Measurements from ENCODE around the gene DDX3X. TPM values are rescaled to one million over a fixed set of nuclear protein-coding genes. Genes with fewer than 3 reads are reported as not detected.

DDX3X gene
- polyA plus RNA-seq, 1 donor: 256 TPM

DNA sequence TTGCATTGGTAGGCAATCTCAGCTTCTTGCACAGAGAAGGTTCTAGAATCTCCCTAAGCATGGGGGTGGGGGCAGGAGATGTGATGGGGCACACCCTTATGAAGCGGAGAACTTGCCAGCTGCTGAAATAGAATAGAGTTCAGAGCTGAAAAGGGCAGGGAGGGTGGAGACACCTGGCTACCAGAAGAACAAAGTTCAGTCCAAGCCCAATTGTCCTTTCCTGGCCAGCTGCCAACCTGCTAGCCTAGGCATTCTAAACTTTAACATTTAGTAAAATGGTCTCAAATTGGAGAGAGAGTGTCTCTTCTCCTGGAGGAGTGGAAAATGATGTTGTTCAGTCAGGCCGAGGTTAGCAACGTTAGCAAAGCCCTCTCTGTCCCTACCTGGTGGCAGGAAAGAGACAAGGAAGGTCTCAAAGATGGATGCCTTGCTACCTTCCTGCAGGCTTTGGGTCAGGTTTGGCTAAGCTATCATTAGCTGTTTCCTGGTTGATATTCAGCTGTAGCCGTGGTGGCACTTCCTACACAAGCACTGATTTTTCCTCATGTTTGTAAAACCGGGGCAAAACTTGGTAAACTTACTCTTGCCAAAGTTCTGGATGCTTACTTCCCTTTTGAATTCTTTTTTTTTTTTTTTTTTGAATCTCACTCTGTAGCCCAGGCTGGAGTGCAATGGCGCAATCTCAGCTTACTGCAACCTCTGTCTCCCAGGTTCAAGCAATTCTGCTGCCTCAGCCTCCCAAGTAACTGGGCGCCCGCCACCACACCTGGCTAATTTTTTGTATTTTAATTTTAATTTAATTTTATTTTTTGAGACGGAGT lies 78.5 kb downstream of the DDX3X start:
- DNase-seq: no peak

Other genes with a start within 250 kb of the DDX3X start
- 76.9 TPM for gene USP9X, start 248.7 kb upstream of the DDX3X start, polyA plus RNA-seq (ENCODE audit: insufficient read length)
- gene NYX, start 113.2 kb downstream of the DDX3X start, polyA plus RNA-seq (ENCODE audit: insufficient read length): 0.15 TPM